Activated CD8-positive, alpha-beta T cell treated with anti-CD3 and anti-CD28 coated beads, Interleukin-2, amount 10 ng/mL, durations not matched to agents 7 days and 5 days (primary cell): Measurements from ENCODE around the gene JMJD6. TPM values are rescaled to one million over a fixed set of nuclear protein-coding genes. Genes with fewer than 3 reads are reported as not detected.

ENCODE experiments used
- ATAC-seq: fragments of 150-1000 bp; cut with Tn5 transposase; one replicate; pipeline ENCODE4 v1.10.0; 2021; ENCODE audit warnings: moderate library complexity
- CTCF ChIA-PET: fragments of 350-600 bp; sonication (Branson Sonifier 250); formaldehyde crosslinking; loops from one replicate; lab custom pipeline; 2021; ENCODE audit warnings: antibody characterized with exemption; lab: Charles Lee
- POLR2A ChIA-PET: fragments of 350-600 bp; sonication (Branson Sonifier 250); formaldehyde crosslinking; loops from one replicate; lab custom pipeline; 2021; ENCODE audit warnings: antibody characterized with exemption; lab: Charles Lee
- DNase-seq: peaks from one replicate; pipeline ENCODE4 v3.0.0-alpha.2; 2020
- H3K27ac Mint-ChIP-seq: one replicate; pipeline ENCODE4 v1.8.0; 2021; ENCODE audit warnings: mild to moderate bottlenecking, mixed read lengths
- H3K27me3 Mint-ChIP-seq: one replicate; pipeline ENCODE4 v1.8.0; 2021; ENCODE audit warnings: low read depth, mixed read lengths
- H3K36me3 Mint-ChIP-seq: one replicate; pipeline ENCODE4 v1.8.0; 2021; ENCODE audit warnings: low read depth, mixed read lengths
- H3K4me1 Mint-ChIP-seq: one replicate; pipeline ENCODE4 v1.8.0; 2021; ENCODE audit warnings: low read depth, mixed read lengths
- H3K4me3 Mint-ChIP-seq: one replicate; pipeline ENCODE4 v1.8.0; 2021; ENCODE audit warnings: mild to moderate bottlenecking, mixed read lengths
- H3K9me3 Mint-ChIP-seq: one replicate; pipeline ENCODE4 v1.8.0; 2022; ENCODE audit warnings: mixed read lengths; ENCODE audit not compliant: insufficient read depth
- total RNA-seq, 2 experiments: library from RNA; stranded (reverse); gene quantifications; one replicate each; pipeline ENCODE4 v1.2.3, GENCODE V29; 2021

Gene JMJD6
- total RNA-seq, 2 experiments from 2014 or later = 59.3 to 61.2 TPM

GRCh38 chr17:76696763-76697701, 29.4 kb downstream of the JMJD6 start:
- Mint-ChIP-seq H3K4me3 (no peak overlapping the region), H3K4me1 (peaks cover 27% of the 10 kb centered on the region), H3K27ac (no peak overlapping the region), H3K36me3 (no peaks in the 10 kb centered on the region), H3K27me3 (no peaks in the 10 kb centered on the region), H3K9me3 (no peaks in the 10 kb centered on the region)
- ChIA-PET CTCF (interaction anchor here (1.9 to 3.8 kb wide), 2 partner anchors 15 to 74 kb away, joined by 6 to 22 read pairs; no protein-coding TSS in a partner anchor), POLR2A (interaction anchor here (0.7 to 1.3 kb wide), 2 partner anchors 20 to 363 kb away, joined by 3 read pairs; no protein-coding TSS in a partner anchor)
- DNase-seq (no peak), ATAC-seq (no peak)

- CTCF ChIA-PET = interaction anchor here (0.6 to 3.8 kb wide), 4 partner anchors 14 to 396 kb away, joined by 3 to 22 read pairs (median 4); no protein-coding TSS in a partner anchor
- Mint-ChIP-seq H3K27me3 (no peaks in the 10 kb centered on the region), H3K4me1 (peaks cover 24% of the 10 kb centered on the region), H3K36me3 (no peaks in the 10 kb centered on the region), H3K9me3 (no peaks in the 10 kb centered on the region), H3K27ac (no peak overlapping the region), H3K4me3 (no peak overlapping the region)
- no peak for ATAC-seq
- POLR2A ChIA-PET = interaction anchor here (1.0 kb wide), 1 partner anchor 23 kb away, joined by 3 read pairs; no protein-coding TSS in a partner anchor
- DNase-seq = no peak
Measured at GRCh38 chr17:76695059-76695831, 31.2 kb downstream of the JMJD6 start.

- H3K36me3 Mint-ChIP-seq = no peaks in the 10 kb centered on the region
- H3K27me3 Mint-ChIP-seq = peaks cover 2% of the 10 kb centered on the region
- ATAC-seq = no peak
- no peak overlapping the region for H3K27ac Mint-ChIP-seq
- CTCF ChIA-PET = interaction anchor here (4.0 kb wide), 1 partner anchor 10 kb away, joined by 23 read pairs; no protein-coding TSS in a partner anchor
- peaks cover 15% of the 10 kb centered on the region for H3K4me1 Mint-ChIP-seq
- no peak overlapping the region for H3K4me3 Mint-ChIP-seq
- POLR2A ChIA-PET = interaction anchor here (0.5 kb wide), 1 partner anchor 14 kb away, joined by 3 read pairs; no protein-coding TSS in a partner anchor
- no peak for DNase-seq
- no peaks in the 10 kb centered on the region for H3K9me3 Mint-ChIP-seq
Measured at GRCh38 chr17:76691379-76692191, 34.8 kb downstream of the JMJD6 start.

DNA sequence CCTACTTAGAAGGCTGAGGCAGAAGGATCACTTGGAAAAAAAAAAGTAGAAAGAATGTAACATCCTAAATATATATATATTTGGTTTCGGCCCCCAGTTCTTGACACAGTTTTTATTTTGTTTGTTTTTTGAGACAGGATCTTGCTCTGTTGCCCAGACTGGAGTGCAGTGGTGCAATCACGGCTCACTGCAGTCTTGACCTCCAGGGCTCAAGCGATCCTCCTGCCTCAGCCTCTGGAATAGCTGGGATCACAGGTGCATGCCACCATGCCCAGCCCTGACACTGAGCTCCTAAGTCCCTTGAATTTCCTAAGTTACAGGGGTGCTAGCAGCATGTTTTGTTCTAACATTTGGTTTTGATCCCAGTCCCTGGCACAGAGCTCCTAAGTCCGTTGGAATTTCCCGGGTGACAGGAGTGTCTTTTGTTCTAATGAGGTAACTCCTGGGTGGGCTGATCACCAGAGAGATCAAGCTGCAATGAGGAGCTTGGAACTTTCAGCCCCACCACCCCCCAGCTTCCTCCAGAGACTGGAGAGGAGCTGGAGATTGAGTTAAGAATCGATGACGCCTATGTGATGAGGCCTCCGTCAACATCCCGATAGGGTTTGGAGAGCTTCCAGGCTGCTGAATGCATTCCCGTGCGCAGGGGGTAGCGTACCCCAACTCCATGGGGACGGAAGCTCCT, 35.7 kb downstream of the JMJD6 start:
- Mint-ChIP-seq H3K4me1 (peaks cover 7% of the 10 kb centered on the region), H3K27me3 (peaks cover 2% of the 10 kb centered on the region), H3K4me3 (no peak overlapping the region), H3K36me3 (no peaks in the 10 kb centered on the region), H3K27ac (no peak overlapping the region), H3K9me3 (no peaks in the 10 kb centered on the region)
- ATAC-seq (no peak), DNase-seq (no peak)
- POLR2A ChIA-PET = interaction anchor here (0.5 to 0.9 kb wide), 2 partner anchors 15 to 35 kb away, joined by 3 read pairs; partner anchors contain the start of genes JMJD6 and METTL23
- CTCF ChIA-PET = interaction anchor here (4.0 kb wide), 1 partner anchor 9 kb away, joined by 23 read pairs; no protein-coding TSS in a partner anchor

GRCh38 chr17:76689859-76690258, 36.5 kb downstream of the JMJD6 start:
- ChIA-PET CTCF (interaction anchor here (4.0 kb wide), 1 partner anchor 8 kb away, joined by 23 read pairs; no protein-coding TSS in a partner anchor), POLR2A (no interaction called here)
- Mint-ChIP-seq H3K4me1 (no peaks in the 10 kb centered on the region), H3K4me3 (no peak overlapping the region), H3K27me3 (peaks cover 2% of the 10 kb centered on the region), H3K9me3 (no peaks in the 10 kb centered on the region), H3K27ac (no peak overlapping the region), H3K36me3 (no peaks in the 10 kb centered on the region)
- no peak for ATAC-seq
- no peak for DNase-seq

DNA sequence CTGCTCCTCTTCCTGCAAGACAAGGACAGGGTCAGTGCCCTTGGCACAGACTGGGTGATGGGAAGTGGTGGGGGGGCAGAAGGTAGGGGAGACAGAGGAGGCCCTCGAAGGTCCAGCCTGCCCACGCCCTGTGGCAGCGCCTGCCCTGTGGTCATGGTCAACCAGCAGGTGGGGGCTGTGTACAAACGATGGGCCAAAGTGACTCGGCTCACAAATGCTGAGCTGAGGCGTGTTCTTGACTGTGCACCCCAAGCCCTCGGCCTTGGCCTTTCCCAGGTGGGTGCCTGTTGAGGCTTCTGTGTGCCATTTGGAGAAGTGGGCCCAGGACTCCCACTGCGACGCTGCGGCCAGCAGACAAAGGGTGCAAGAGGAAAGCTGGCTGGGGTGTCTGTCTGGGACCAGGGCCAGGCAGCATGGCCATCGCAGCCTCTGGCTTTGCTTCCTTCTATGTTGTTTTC, 38.2 kb downstream of the JMJD6 start:
- Mint-ChIP-seq H3K4me3 (no peak overlapping the region), H3K27ac (no peak overlapping the region), H3K27me3 (peaks cover 2% of the 10 kb centered on the region), H3K4me1 (no peaks in the 10 kb centered on the region), H3K36me3 (no peaks in the 10 kb centered on the region), H3K9me3 (no peaks in the 10 kb centered on the region)
- no peak for DNase-seq
- POLR2A ChIA-PET = no interaction called here
- no peak for ATAC-seq
- CTCF ChIA-PET = interaction anchor here (0.6 kb wide), 1 partner anchor 127 kb away, joined by 4 read pairs; no protein-coding TSS in a partner anchor

DNA sequence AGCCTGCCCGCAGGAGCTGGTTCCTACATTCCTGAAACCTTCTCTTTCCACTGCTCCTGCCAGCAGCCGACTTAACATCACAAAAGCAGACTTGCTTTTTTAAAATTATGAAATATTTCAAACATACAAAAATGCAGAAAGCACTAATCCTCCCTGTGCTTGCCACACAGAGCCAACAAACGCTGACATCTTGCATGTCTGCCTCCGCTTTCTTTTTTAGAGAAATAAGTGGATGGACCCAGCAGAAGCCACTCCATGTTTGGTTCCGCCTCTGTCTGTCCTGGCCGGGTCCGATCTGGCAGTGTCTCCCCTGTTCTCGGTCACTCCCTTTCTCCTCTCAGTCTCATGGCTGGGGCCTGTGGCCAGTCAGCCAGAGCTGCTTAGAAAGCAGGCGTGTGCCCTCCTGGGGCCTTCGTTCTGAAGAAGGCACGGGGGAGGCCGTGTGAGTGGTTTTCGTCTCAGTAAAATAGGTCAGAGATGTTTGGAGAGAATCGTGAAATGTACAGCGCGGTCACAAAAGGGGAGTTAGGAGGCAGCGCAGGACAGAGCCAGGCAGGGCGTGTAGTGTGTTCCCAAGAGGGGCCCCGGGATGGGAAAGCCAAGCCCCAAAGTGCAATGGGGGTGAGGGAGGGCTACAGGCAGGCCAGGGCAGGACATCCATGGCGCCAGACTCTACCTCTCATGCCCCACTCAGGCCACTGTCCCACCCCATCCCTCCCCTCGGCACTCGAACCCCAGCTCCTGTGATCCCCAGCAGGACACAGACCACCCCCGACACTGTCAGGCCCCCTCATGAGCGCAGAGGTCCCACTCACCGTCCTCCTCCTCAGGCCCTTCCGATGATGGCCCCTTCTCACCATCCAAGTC, 38.9 kb downstream of the JMJD6 start:
- no peaks in the 10 kb centered on the region for H3K36me3 Mint-ChIP-seq
- no peak overlapping the region for H3K27ac Mint-ChIP-seq
- H3K4me3 Mint-ChIP-seq = no peak overlapping the region
- ATAC-seq (no peak), DNase-seq (no peak)
- no peaks in the 10 kb centered on the region for H3K4me1 Mint-ChIP-seq
- ChIA-PET POLR2A (interaction anchor here (0.6 kb wide), 1 partner anchor 331 kb away, joined by 3 read pairs; no protein-coding TSS in a partner anchor), CTCF (no interaction called here)
- H3K27me3 Mint-ChIP-seq = peaks cover 2% of the 10 kb centered on the region
- H3K9me3 Mint-ChIP-seq = no peaks in the 10 kb centered on the region

DNA sequence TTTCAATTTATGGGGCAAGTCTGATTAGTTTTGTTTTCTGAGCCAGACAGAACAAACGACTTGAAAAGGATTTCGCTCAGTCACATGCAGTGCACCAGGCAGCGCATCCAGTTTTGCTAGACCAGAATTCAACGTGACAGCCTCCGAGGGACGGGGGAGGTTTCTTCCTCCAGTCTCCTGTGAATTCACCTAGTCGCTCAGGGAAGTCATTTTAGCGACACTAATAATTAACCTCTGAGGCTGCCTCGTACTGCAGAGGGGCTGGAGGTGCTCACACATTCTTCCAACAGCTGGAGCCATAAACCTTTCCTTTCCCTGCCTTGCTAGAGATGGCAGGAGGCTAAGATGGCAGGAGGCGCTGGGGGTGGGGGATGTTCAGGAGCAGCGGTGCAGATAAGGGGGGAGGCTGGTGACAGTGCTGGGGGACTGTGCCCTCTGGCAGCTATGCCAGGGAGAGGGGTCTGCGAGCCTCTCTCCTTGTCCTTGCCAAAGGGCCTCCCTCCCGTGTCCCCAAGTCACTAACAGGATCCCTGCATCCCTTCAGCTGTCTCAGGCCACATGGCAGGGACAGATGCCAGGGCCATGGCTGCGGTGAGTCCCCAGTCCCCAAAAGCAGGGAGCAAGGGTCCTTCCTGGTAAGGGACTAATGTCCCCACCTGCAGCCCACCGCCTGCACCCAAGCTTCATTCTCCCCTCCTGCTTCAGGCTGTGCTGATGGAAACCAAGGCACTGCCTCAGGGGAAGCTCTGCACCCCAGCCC, 39.7 kb downstream of the JMJD6 start:
- ChIA-PET POLR2A (interaction anchor here (0.6 kb wide), 1 partner anchor 330 kb away, joined by 3 read pairs; no protein-coding TSS in a partner anchor), CTCF (interaction anchor here (0.7 kb wide), 1 partner anchor 9 kb away, joined by 3 read pairs; no protein-coding TSS in a partner anchor)
- Mint-ChIP-seq H3K9me3 (no peaks in the 10 kb centered on the region), H3K27ac (no peak overlapping the region), H3K4me1 (peaks cover 3% of the 10 kb centered on the region), H3K36me3 (no peaks in the 10 kb centered on the region), H3K27me3 (peaks cover 2% of the 10 kb centered on the region), H3K4me3 (no peak overlapping the region)
- DNase-seq (no peak), ATAC-seq (no peak)

GRCh38 chr17:76685846-76686245, 40.6 kb downstream of the JMJD6 start:
- DNase-seq (no peak), ATAC-seq (no peak)
- no peaks in the 10 kb centered on the region for H3K9me3 Mint-ChIP-seq
- H3K36me3 Mint-ChIP-seq = no peaks in the 10 kb centered on the region
- peaks cover 10% of the 10 kb centered on the region for H3K4me1 Mint-ChIP-seq
- H3K27me3 Mint-ChIP-seq = peaks cover 4% of the 10 kb centered on the region
- H3K4me3 Mint-ChIP-seq = no peak overlapping the region
- ChIA-PET POLR2A (no interaction called here), CTCF (interaction anchor here (0.7 to 1.4 kb wide), 2 partner anchors 9 to 128 kb away, joined by 3 to 4 read pairs; no protein-coding TSS in a partner anchor)
- no peak overlapping the region for H3K27ac Mint-ChIP-seq
